Endodermal cell (in vitro differentiated cells): ENCODE measurements around the gene TRAF7. TPM values are rescaled to one million over a fixed set of nuclear protein-coding genes. Genes with fewer than 3 reads are reported as not detected.

Source experiments
- DNase-seq: peaks from one replicate; pipeline ENCODE4 v3.0.0-alpha.2; 2017
- H3K27ac ChIP-seq: 2 replicates; pipeline ENCODE4 v1.5.1; 2013; ENCODE audit warnings: mild to moderate bottlenecking, low read depth, low read length, moderate library complexity
- H3K27me3 ChIP-seq: 2 replicates; pipeline ENCODE4 v1.6.1; 2013; ENCODE audit warnings: mild to moderate bottlenecking, low read length, moderate library complexity; ENCODE audit not compliant: insufficient read depth, control insufficient read depth, poor library complexity, severe bottlenecking
- H3K36me3 ChIP-seq: 2 replicates; pipeline ENCODE4 v1.7.0; 2013; ENCODE audit warnings: mild to moderate bottlenecking, low read length, moderate library complexity; ENCODE audit not compliant: control insufficient read depth, insufficient read depth
- H3K4me1 ChIP-seq: one replicate; pipeline ENCODE4 v1.7.0; 2013; ENCODE audit warnings: low read length; ENCODE audit not compliant: control insufficient read depth, insufficient read depth
- H3K4me3 ChIP-seq: 2 replicates; pipeline ENCODE4 v1.5.1; 2013; ENCODE audit warnings: mild to moderate bottlenecking, low read length, moderate library complexity
- H3K9ac ChIP-seq: 2 replicates; pipeline ENCODE4 v1.6.1; 2013; ENCODE audit warnings: mild to moderate bottlenecking, low read length, moderate library complexity; ENCODE audit not compliant: poor library complexity, severe bottlenecking; ENCODE audit errors: extremely low read depth
- H3K9me3 ChIP-seq: 2 replicates; pipeline ENCODE4 v1.6.1; 2013; ENCODE audit warnings: mild to moderate bottlenecking, low read length, moderate library complexity; ENCODE audit not compliant: control insufficient read depth
- H3K27ac Mint-ChIP-seq: 2 replicates; pipeline ENCODE4 v1.8.0; 2020; ENCODE audit warnings: mixed read lengths
- H3K27me3 Mint-ChIP-seq: 2 replicates; pipeline ENCODE4 v1.8.0; 2021; ENCODE audit warnings: mild to moderate bottlenecking, mixed read lengths; ENCODE audit not compliant: insufficient read depth
- H3K36me3 Mint-ChIP-seq: 2 replicates; pipeline ENCODE4 v1.8.0; 2020; ENCODE audit warnings: low read depth, mixed read lengths
- H3K4me1 Mint-ChIP-seq: 2 replicates; pipeline ENCODE4 v1.8.0; 2020; ENCODE audit warnings: mixed read lengths
- H3K4me3 Mint-ChIP-seq: 2 replicates; pipeline ENCODE4 v1.8.0; 2020; ENCODE audit warnings: mild to moderate bottlenecking, moderate library complexity, mixed read lengths
- H3K9me3 Mint-ChIP-seq: 2 replicates; pipeline ENCODE4 v1.8.0; 2020; ENCODE audit warnings: mild to moderate bottlenecking, mixed read lengths
- CTCF ChIP-seq: fragments of 200-600 bp; sonication (generic); conservative IDR thresholded peaks from 2 replicates; pipeline ENCODE4 v1.5.0; 2021; ENCODE audit warnings: antibody characterized with exemption, mild to moderate bottlenecking
- WGBS, 2 experiments: methylation state at CpG; one replicate each; pipeline versions ENCODE4 v1.1.5 to v1.1.7; 2013; ENCODE audit warnings: missing lambda C conversion rate in 2 of 2, mixed read lengths in 1 of 2; ENCODE audit not compliant: insufficient coverage in 1 of 2, insufficient read length in 1 of 2; 5-methylcytosine and 5-hydroxymethylcytosine counted together
- total RNA-seq, 2 donors: library from RNA; stranded (reverse); fragmentation: NEBNext Ultra II Directional in 1 of 2; extraction: Animal tissue kit (Norgen Biotek cat#: 25700) in 1 of 2; gene quantifications; 2 replicates in 1 of 2; 3 replicates in 1 of 2; pipeline ENCODE4 v1.2.1, GENCODE V29; 2021

TRAF7 gene
- total RNA-seq, 2 donors from 2014 or later, result 108 to 110 TPM

GRCh38 chr16:2180962-2181923 lies 25.7 kb downstream of the TRAF7 start:
- Mint-ChIP-seq H3K9me3 (no peaks in the 10 kb centered on the region), H3K4me1 (no peaks in the 10 kb centered on the region), H3K27ac (no peak overlapping the region), H3K4me3 (no peak overlapping the region), H3K36me3 (peaks cover 8% of the 10 kb centered on the region), H3K27me3 (no peaks in the 10 kb centered on the region)
- Histone ChIP-seq H3K27ac (no peak overlapping the region), H3K4me3 (no peak overlapping the region), H3K9me3 (no peaks in the 10 kb centered on the region), H3K36me3 (no peaks in the 10 kb centered on the region), H3K4me1 (no peaks in the 10 kb centered on the region), H3K9ac (no peak overlapping the region), H3K27me3 (no peaks in the 10 kb centered on the region)
- TF ChIP-seq CTCF, result no peak
- peak; percentile 68 for DNase-seq
- WGBS, 2 experiments, result 93 to 94% methylated on average over 29 to 46 of the region's 46 CpGs

DNA sequence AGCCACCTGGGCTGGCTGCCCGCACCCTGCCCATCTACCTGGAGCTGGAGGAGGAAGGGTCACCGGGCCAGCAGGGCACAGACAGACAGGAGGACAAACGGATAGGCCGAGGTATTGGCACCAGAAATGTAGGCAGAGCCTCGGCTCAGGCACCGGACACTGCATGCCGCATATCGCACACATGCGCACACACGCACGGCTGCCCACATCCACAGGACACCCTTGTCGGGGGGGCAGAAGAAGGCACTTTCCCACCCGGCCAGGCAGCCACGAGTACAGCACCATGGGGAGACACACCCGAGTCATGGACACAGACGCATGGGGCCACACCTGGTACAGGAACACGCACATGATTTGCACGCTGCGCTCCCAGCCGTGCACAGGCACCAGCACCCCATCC lies 26.4 kb downstream of the TRAF7 start:
- peaks cover 6% of the 10 kb centered on the region for H3K36me3 Mint-ChIP-seq
- WGBS, 2 experiments, result 96 to 98% methylated on average over 14 to 20 of the region's 20 CpGs
- no peaks in the 10 kb centered on the region for H3K9me3 Mint-ChIP-seq
- Histone ChIP-seq H3K4me3 (no peak overlapping the region), H3K36me3 (no peaks in the 10 kb centered on the region), H3K4me1 (no peaks in the 10 kb centered on the region), H3K9me3 (no peaks in the 10 kb centered on the region), H3K27ac (no peak overlapping the region), H3K9ac (no peak overlapping the region), H3K27me3 (no peaks in the 10 kb centered on the region)
- H3K4me1 Mint-ChIP-seq, result no peaks in the 10 kb centered on the region
- DNase-seq, result no peak
- H3K27me3 Mint-ChIP-seq, result no peaks in the 10 kb centered on the region
- no peak overlapping the region for H3K27ac Mint-ChIP-seq
- no peak for TF ChIP-seq CTCF
- H3K4me3 Mint-ChIP-seq, result no peak overlapping the region

GRCh38 chr16:2183671-2184070 lies 28.1 kb downstream of the TRAF7 start:
- Histone ChIP-seq H3K27ac (no peak overlapping the region), H3K27me3 (no peaks in the 10 kb centered on the region), H3K36me3 (no peaks in the 10 kb centered on the region), H3K9me3 (no peaks in the 10 kb centered on the region), H3K4me1 (no peaks in the 10 kb centered on the region), H3K9ac (no peak overlapping the region), H3K4me3 (no peak overlapping the region)
- H3K27ac Mint-ChIP-seq, result no peak overlapping the region
- no peaks in the 10 kb centered on the region for H3K4me1 Mint-ChIP-seq
- no peak for TF ChIP-seq CTCF
- WGBS, 2 experiments, result 95 to 98% methylated on average over 28 to 30 of the region's 30 CpGs
- no peak for DNase-seq
- H3K4me3 Mint-ChIP-seq, result no peak overlapping the region
- H3K27me3 Mint-ChIP-seq, result no peaks in the 10 kb centered on the region
- H3K9me3 Mint-ChIP-seq, result no peaks in the 10 kb centered on the region
- H3K36me3 Mint-ChIP-seq, result no peaks in the 10 kb centered on the region
